Hepatocyte (in vitro differentiated cells): Measurements from ENCODE around the gene RPAP2. TPM values are rescaled to one million over a fixed set of nuclear protein-coding genes. Genes with fewer than 3 reads are reported as not detected.

Source experiments
- DNase-seq: peaks from one replicate; pipeline ENCODE4 v3.0.0-alpha.2; 2016; ENCODE audit warnings: low spot score
- H2AFZ ChIP-seq: fragments of 200-600 bp; sonication (generic); 2 replicates; pipeline ENCODE4 v1.6.0; 2016; ENCODE audit warnings: antibody characterized with exemption, mild to moderate bottlenecking
- H3K27ac ChIP-seq: fragments of 200-600 bp; sonication (generic); 2 replicates; pipeline ENCODE4 v1.5.1; 2016; ENCODE audit warnings: mild to moderate bottlenecking
- H3K27me3 ChIP-seq: fragments of 200-600 bp; sonication (generic); 2 replicates; pipeline ENCODE4 v1.6.1; 2016
- H3K36me3 ChIP-seq: fragments of 200-600 bp; sonication (generic); replicated peaks from 2 replicates; pipeline ENCODE4 v1.5.1; 2016; ENCODE audit warnings: low read depth; ENCODE audit not compliant: insufficient read depth
- H3K4me1 ChIP-seq: fragments of 200-600 bp; sonication (generic); 2 replicates; pipeline ENCODE4 v1.5.1; 2016; ENCODE audit warnings: mild to moderate bottlenecking, moderate library complexity; ENCODE audit not compliant: insufficient read depth
- H3K4me2 ChIP-seq: fragments of 200-600 bp; sonication (generic); 2 replicates; pipeline ENCODE4 v1.6.0; 2016
- H3K4me3 ChIP-seq: fragments of 200-600 bp; sonication (generic); 2 replicates; pipeline ENCODE4 v1.5.1; 2016; ENCODE audit warnings: mild to moderate bottlenecking
- H3K79me2 ChIP-seq: fragments of 200-600 bp; sonication (generic); 2 replicates; pipeline ENCODE4 v1.6.0; 2017; ENCODE audit warnings: mild to moderate bottlenecking
- H3K9me2 ChIP-seq: fragments of 200-600 bp; sonication (generic); replicated peaks from 2 replicates; pipeline ENCODE4 v1.6.0; 2017; ENCODE audit warnings: mild to moderate bottlenecking; ENCODE audit not compliant: insufficient read depth
- H3K9me3 ChIP-seq: fragments of 200-600 bp; sonication (generic); 2 replicates; pipeline ENCODE4 v1.5.1; 2016; ENCODE audit warnings: low read depth, mild to moderate bottlenecking
- H4K20me1 ChIP-seq: fragments of 200-600 bp; sonication (generic); 2 replicates; pipeline ENCODE4 v1.6.0; 2016; ENCODE audit warnings: mild to moderate bottlenecking; ENCODE audit not compliant: insufficient read depth, poor library complexity, severe bottlenecking
- EZH2 ChIP-seq: fragments of 200-600 bp; sonication (generic); IDR thresholded peaks from 2 replicates; pipeline ENCODE4 v1.6.1; 2016; ENCODE audit warnings: antibody characterized with exemption, mild to moderate bottlenecking, borderline replicate concordance
- EZH2phosphoT487 ChIP-seq: fragments of 200-600 bp; sonication (generic); IDR thresholded peaks from one replicate; pipeline ENCODE4 v1.6.1; 2018; ENCODE audit warnings: antibody characterized with exemption, mild to moderate bottlenecking, low read depth, moderate library complexity; ENCODE audit not compliant: unreplicated experiment, severe bottlenecking
- WGBS: methylation state at CpG from one replicate; pipeline ENCODE4 v1.1.6; 2016; ENCODE audit warnings: low lambda C conversion rate; ENCODE audit errors: missing lambda C conversion rate; 5-methylcytosine and 5-hydroxymethylcytosine counted together
- polyA plus RNA-seq: library from polyadenylated mRNA; unstranded; fragments of >200 nt; fragmentation: Nextera tagmentation; extraction: Ambion mirVana; gene quantifications from 2 replicates; pipeline ENCODE4 v1.2.1, GENCODE V29; 2016
- total RNA-seq: library from RNA; depleted of rRNA; stranded (reverse); fragments of >200 nt; gene quantifications from 2 replicates; pipeline ENCODE4 v1.2.3, GENCODE V29; 2014
- TF ChIP-seq, protein P1 (sequence below): fragments of 200-600 bp; sonication (generic); IDR thresholded peaks from 2 replicates; pipeline ENCODE4 v1.5.1; 2016; ENCODE audit warnings: antibody characterized with exemption, mild to moderate bottlenecking; ENCODE audit not compliant: poor library complexity

Gene RPAP2
- total and polyA plus RNA-seq, 2 experiments from 2014 or later = 20.7 to 23.4 TPM

DNA sequence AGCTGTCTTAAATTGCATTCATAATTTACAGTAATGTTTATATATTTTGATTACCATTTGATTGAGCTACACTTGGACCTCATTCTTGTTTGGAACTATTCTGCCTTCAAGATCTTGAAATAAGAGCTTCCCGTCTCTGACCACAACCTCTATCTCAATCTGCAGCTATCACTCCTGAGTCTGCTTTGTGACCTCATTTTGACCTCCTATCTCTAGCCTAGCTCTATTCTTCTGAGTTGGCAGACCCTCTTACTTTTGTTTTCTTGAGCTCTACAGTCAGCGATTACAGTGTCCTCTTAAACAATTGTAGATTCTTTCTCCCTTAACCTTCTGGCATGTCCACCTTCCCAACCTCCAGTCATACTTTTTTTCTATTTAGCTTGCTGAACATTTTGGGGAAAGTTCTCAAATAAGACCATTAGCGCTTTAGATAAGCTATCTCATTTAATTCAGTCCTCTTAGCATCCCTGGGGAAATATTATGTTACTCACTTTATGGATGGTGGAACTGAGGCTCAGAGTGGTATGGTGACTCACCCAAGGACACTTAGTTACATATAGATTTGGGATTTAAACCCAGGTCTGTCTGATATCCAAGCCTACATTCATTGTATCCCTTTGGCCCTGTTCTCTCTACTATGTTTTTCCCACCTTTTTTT, 19.1 kb downstream of the RPAP2 start:
- Histone ChIP-seq H3K4me2 (no peak overlapping the region), H3K9me3 (no peaks in the 10 kb centered on the region), H3K4me1 (no peaks in the 10 kb centered on the region), H3K27ac (no peak overlapping the region), H3K36me3 (no peaks in the 10 kb centered on the region), H3K4me3 (no peak overlapping the region), H4K20me1 (no peaks in the 10 kb centered on the region), H3K9me2 (no peaks in the 10 kb centered on the region), H2AFZ (no peak overlapping the region), H3K79me2 (no peaks in the 10 kb centered on the region), H3K27me3 (no peaks in the 10 kb centered on the region)
- DNase-seq = no peak
- WGBS = 83% methylated on average over 3 of the region's 3 CpGs
- TF ChIP-seq EZH2 = no peak
- no peak for TF ChIP-seq EZH2phosphoT487
- TF ChIP-seq, protein P1, sequence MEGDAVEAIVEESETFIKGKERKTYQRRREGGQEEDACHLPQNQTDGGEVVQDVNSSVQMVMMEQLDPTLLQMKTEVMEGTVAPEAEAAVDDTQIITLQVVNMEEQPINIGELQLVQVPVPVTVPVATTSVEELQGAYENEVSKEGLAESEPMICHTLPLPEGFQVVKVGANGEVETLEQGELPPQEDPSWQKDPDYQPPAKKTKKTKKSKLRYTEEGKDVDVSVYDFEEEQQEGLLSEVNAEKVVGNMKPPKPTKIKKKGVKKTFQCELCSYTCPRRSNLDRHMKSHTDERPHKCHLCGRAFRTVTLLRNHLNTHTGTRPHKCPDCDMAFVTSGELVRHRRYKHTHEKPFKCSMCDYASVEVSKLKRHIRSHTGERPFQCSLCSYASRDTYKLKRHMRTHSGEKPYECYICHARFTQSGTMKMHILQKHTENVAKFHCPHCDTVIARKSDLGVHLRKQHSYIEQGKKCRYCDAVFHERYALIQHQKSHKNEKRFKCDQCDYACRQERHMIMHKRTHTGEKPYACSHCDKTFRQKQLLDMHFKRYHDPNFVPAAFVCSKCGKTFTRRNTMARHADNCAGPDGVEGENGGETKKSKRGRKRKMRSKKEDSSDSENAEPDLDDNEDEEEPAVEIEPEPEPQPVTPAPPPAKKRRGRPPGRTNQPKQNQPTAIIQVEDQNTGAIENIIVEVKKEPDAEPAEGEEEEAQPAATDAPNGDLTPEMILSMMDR = no peak

DNA sequence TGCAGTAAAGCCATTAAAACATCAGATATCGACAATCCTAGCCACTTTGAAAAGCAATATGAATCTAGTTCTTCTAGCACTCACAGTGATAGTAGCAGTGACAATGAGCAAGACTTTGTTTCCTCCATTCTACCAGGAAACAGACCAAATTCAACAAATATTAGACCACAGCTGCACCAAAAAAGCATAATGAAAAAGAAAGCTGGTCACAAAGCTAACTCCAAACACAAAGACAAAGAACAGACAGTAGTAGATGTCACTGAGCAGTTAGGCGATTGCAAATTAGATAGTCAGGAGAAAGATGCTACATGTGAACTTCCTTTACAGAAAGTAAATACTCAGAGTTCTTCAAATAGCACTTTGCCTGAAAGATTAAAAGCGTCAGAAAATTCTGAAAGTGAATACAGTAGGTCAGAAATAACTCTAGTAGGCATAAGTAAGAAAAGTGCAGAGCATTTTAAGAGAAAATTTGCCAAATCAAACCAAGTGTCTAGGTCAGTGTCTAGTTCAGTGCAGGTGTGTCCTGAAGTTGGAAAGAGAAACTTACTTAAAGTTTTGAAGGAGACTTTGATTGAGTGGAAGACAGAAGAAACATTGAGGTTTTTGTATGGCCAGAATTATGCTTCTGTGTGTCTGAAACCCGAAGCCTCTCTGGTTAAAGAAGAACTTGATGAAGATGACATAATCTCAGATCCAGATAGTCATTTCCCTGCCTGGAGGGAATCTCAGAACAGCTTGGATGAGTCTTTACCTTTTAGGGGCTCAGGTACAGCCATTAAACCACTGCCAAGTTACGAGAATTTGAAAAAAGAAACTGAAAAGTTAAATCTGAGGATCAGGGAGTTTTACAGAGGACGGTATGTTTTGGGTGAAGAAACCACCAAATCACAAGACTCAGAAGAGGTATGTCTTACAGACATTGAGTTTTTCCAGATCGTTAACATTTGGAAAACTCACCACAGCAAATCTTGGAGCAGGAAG, 24.9 kb downstream of the RPAP2 start:
- DNase-seq = no peak
- Histone ChIP-seq H3K79me2 (no peaks in the 10 kb centered on the region), H3K9me2 (no peaks in the 10 kb centered on the region), H3K4me1 (no peaks in the 10 kb centered on the region), H3K36me3 (peaks cover 9% of the 10 kb centered on the region), H3K27me3 (no peaks in the 10 kb centered on the region), H2AFZ (no peak overlapping the region), H3K4me2 (no peak overlapping the region), H3K4me3 (no peak overlapping the region), H3K9me3 (peaks cover 12% of the 10 kb centered on the region), H4K20me1 (no peaks in the 10 kb centered on the region), H3K27ac (no peak overlapping the region)
- TF ChIP-seq, protein P1 = no peak
- TF ChIP-seq EZH2phosphoT487 (no peak), EZH2 (no peak)
- 97% methylated on average over 7 of the region's 7 CpGs for WGBS

DNA sequence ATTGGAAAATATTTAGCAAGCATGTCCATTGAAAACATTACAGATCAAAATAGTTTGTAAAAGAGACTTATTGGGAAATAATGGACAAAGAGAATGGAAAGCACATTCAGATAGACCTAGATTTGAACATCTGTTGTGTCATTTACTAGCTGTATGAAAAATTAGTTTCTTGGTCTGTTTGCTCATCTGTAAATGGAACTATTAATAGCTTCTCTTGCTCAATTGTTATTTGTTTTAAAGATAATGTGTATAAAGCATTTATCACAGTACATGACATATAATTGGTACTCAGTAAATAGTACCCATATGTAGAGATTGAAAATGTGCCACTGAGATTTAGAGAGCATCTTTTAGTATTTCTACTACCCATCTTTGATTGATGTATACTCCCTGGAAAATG, 25.9 kb downstream of the RPAP2 start:
- no peak for DNase-seq
- Histone ChIP-seq H3K9me3 (peaks cover 12% of the 10 kb centered on the region), H3K36me3 (peaks cover 9% of the 10 kb centered on the region), H3K4me1 (no peaks in the 10 kb centered on the region), H3K27me3 (no peaks in the 10 kb centered on the region), H3K4me2 (no peak overlapping the region), H3K79me2 (no peaks in the 10 kb centered on the region), H3K4me3 (no peak overlapping the region), H4K20me1 (no peaks in the 10 kb centered on the region), H3K9me2 (no peaks in the 10 kb centered on the region), H2AFZ (no peak overlapping the region), H3K27ac (no peak overlapping the region)
- TF ChIP-seq EZH2phosphoT487 (no peak), EZH2 (no peak)
- TF ChIP-seq, protein P1 = no peak
